HG03342 (cell line): Measurements from ENCODE around the gene POLN.

Experiments used
- ATAC-seq: cut with Tn5 transposase; IDR thresholded peaks from one replicate; pipeline ENCODE4 v1.9.1; 2021; ENCODE audit warnings: mild to moderate bottlenecking, moderate library complexity; ENCODE audit not compliant: unreplicated experiment

The POLN gene

GRCh38 chr4:2089222-2089621 is 152.7 kb downstream of the POLN start:
- ATAC-seq: no peak

- no peak for ATAC-seq
Observed at GRCh38 chr4:2087170-2087569, 154.8 kb downstream of the POLN start.

- no peak for ATAC-seq
Observed at GRCh38 chr4:2085496-2085901, 156.4 kb downstream of the POLN start.

- no peak for ATAC-seq
Observed at GRCh38 chr4:2084316-2084715, 157.6 kb downstream of the POLN start.

GRCh38 chr4:2083826-2084160 is 158.1 kb downstream of the POLN start:
- no peak for ATAC-seq

- ATAC-seq: no peak
Observed at GRCh38 chr4:2083116-2083825, 158.7 kb downstream of the POLN start.

GRCh38 chr4:2082627-2083026 is 159.3 kb downstream of the POLN start:
- no peak for ATAC-seq

GRCh38 chr4:2082118-2082517 is 159.8 kb downstream of the POLN start:
- ATAC-seq: no peak

GRCh38 chr4:2081540-2081939 is 160.4 kb downstream of the POLN start:
- no peak for ATAC-seq

GRCh38 chr4:2080429-2081300 is 161.3 kb downstream of the POLN start:
- ATAC-seq: no peak

- no peak for ATAC-seq
Observed at GRCh38 chr4:2079926-2080325, 162.0 kb downstream of the POLN start.

- no peak for ATAC-seq
Observed at GRCh38 chr4:2079006-2079405, 162.9 kb downstream of the POLN start.

- ATAC-seq: no peak
Observed at GRCh38 chr4:2078584-2078983, 163.3 kb downstream of the POLN start.

- ATAC-seq: no peak
Observed at GRCh38 chr4:2077537-2078460, 164.1 kb downstream of the POLN start.

GRCh38 chr4:2076908-2077536 is 164.9 kb downstream of the POLN start:
- ATAC-seq: no peak

GRCh38 chr4:2075987-2076907 is 165.7 kb downstream of the POLN start:
- no peak for ATAC-seq

- ATAC-seq: no peak
Observed at GRCh38 chr4:2075171-2075986, 166.5 kb downstream of the POLN start.

- no peak for ATAC-seq
Observed at GRCh38 chr4:2074588-2074987, 167.3 kb downstream of the POLN start.
